Loucy (cell line): ENCODE results near the gene IFNA1.
A peak's percentile ranks its signal among the peaks of the same experiment; 100 is the strongest.

Experiments used
- H2AFZ ChIP-seq: fragments of 200-600 bp; sonication (generic); 2 replicates; pipeline ENCODE4 v1.6.0; 2016; ENCODE audit warnings: antibody characterized with exemption, mild to moderate bottlenecking, low read length, moderate library complexity
- H3F3A ChIP-seq: fragments of 200-600 bp; 2 replicates; pipeline ENCODE4 v1.6.0; 2016; ENCODE audit warnings: antibody characterized with exemption, low read depth, mild to moderate bottlenecking
- H3K27me3 ChIP-seq: fragments of 200-600 bp; sonication (generic); 2 replicates; pipeline ENCODE4 v1.6.1; 2014; ENCODE audit warnings: low read length, mild to moderate bottlenecking; ENCODE audit not compliant: insufficient read depth, poor library complexity, severe bottlenecking
- H3K36me3 ChIP-seq: fragments of 200-600 bp; sonication (generic); 2 replicates; pipeline ENCODE4 v1.6.1; 2016; ENCODE audit warnings: low read length; ENCODE audit not compliant: insufficient read depth
- H3K4me1 ChIP-seq: fragments of 200-600 bp; sonication (generic); 2 replicates; pipeline ENCODE4 v1.5.1; 2014; ENCODE audit warnings: low read length, mild to moderate bottlenecking; ENCODE audit not compliant: insufficient read depth, poor library complexity, severe bottlenecking
- H3K4me2 ChIP-seq: fragments of 200-600 bp; sonication (generic); 2 replicates; pipeline ENCODE4 v1.6.0; 2014; ENCODE audit warnings: antibody characterized with exemption, low read length, low read depth, mild to moderate bottlenecking; ENCODE audit not compliant: poor library complexity, severe bottlenecking
- H3K4me3 ChIP-seq: fragments of 200-600 bp; sonication (generic); 2 replicates; pipeline ENCODE4 v1.5.1; 2014; ENCODE audit warnings: low read length, mild to moderate bottlenecking, mixed read lengths; ENCODE audit not compliant: poor library complexity, severe bottlenecking
- H3K79me2 ChIP-seq: fragments of 200-600 bp; sonication (generic); 2 replicates; pipeline ENCODE4 v1.6.1; 2014; ENCODE audit warnings: low read length; ENCODE audit not compliant: insufficient read depth
- H3K9ac ChIP-seq: fragments of 200-600 bp; sonication (generic); 2 replicates; pipeline ENCODE4 v1.6.0; 2014; ENCODE audit warnings: mild to moderate bottlenecking, low read depth, low read length, moderate library complexity; ENCODE audit not compliant: poor library complexity, severe bottlenecking
- H3K9me2 ChIP-seq: fragments of 200-600 bp; sonication (generic); replicated peaks from 2 replicates; pipeline ENCODE4 v1.6.1; 2016; ENCODE audit warnings: low read depth, low read length, mixed read lengths
- H3K9me3 ChIP-seq: fragments of 200-600 bp; sonication (generic); 2 replicates; pipeline ENCODE4 v1.6.1; 2014; ENCODE audit warnings: mild to moderate bottlenecking, antibody characterized with exemption, low read length, low read depth; ENCODE audit not compliant: insufficient read depth
- H4K20me1 ChIP-seq: fragments of 200-600 bp; sonication (generic); 2 replicates; pipeline ENCODE4 v1.6.0; 2014; ENCODE audit warnings: antibody characterized with exemption, low read length, mild to moderate bottlenecking; ENCODE audit not compliant: insufficient read depth, poor library complexity, severe bottlenecking
- CTCF ChIP-seq: fragments of 200-600 bp; sonication (generic); conservative IDR thresholded peaks from 2 replicates; pipeline ENCODE4 v1.5.1; 2014; ENCODE audit warnings: mild to moderate bottlenecking, antibody characterized with exemption, low read length
- EZH2phosphoT487 ChIP-seq: fragments of 200-600 bp; IDR thresholded peaks from 2 replicates; pipeline ENCODE4 v1.6.1; 2018; ENCODE audit warnings: antibody characterized with exemption, mild to moderate bottlenecking, moderate library complexity, borderline replicate concordance

Gene IFNA1

GRCh38 chr9:21413151-21413550 lies 27.1 kb upstream of the IFNA1 start:
- no peaks in the 10 kb centered on the region for H3K9me3 ChIP-seq
- no peak for TF ChIP-seq EZH2phosphoT487
- TF ChIP-seq CTCF: no peak
- H3K4me2 ChIP-seq: no peak overlapping the region

GRCh38 chr9:21413624-21414023 lies 26.6 kb upstream of the IFNA1 start:
- peak; percentile 53 for TF ChIP-seq CTCF
- TF ChIP-seq EZH2phosphoT487: no peak
- H3K9me3 ChIP-seq: no peaks in the 10 kb centered on the region
- H3K4me1 ChIP-seq: no peaks in the 10 kb centered on the region
- no peaks in the 10 kb centered on the region for H3K27me3 ChIP-seq
- H2AFZ ChIP-seq: peak overlapping the region; percentile 69
- H4K20me1 ChIP-seq: no peaks in the 10 kb centered on the region
- H3K9me2 ChIP-seq: no peaks in the 10 kb centered on the region
- no peaks in the 10 kb centered on the region for H3K79me2 ChIP-seq
- H3K9ac ChIP-seq: no peak overlapping the region
- H3K4me2 ChIP-seq: no peak overlapping the region
- no peak overlapping the region for H3K4me3 ChIP-seq
- H3K36me3 ChIP-seq: no peaks in the 10 kb centered on the region
- H3F3A ChIP-seq: no peaks in the 10 kb centered on the region

More at GRCh38 chr9:21413151-21413550, 27.1 kb upstream of the IFNA1 start:
- Histone ChIP-seq H3K9ac (no peak overlapping the region), H3K36me3 (no peaks in the 10 kb centered on the region), H3K4me1 (no peaks in the 10 kb centered on the region), H3K4me3 (no peak overlapping the region), H3F3A (no peaks in the 10 kb centered on the region), H4K20me1 (no peaks in the 10 kb centered on the region), H3K9me2 (no peaks in the 10 kb centered on the region), H3K79me2 (no peaks in the 10 kb centered on the region), H2AFZ (peak overlapping the region; percentile 69; the same call in 1 of the 2 replicates), H3K27me3 (no peaks in the 10 kb centered on the region)

GRCh38 chr9:21414220-21414940 lies 25.9 kb upstream of the IFNA1 start:
- Histone ChIP-seq H2AFZ (peak overlapping the region; percentile 69; the same call in 1 of the 2 replicates), H3K27me3 (no peaks in the 10 kb centered on the region), H3K36me3 (no peaks in the 10 kb centered on the region), H3K79me2 (no peaks in the 10 kb centered on the region), H3F3A (no peaks in the 10 kb centered on the region), H3K4me1 (no peaks in the 10 kb centered on the region), H3K9ac (no peak overlapping the region), H3K9me2 (no peaks in the 10 kb centered on the region), H3K4me3 (no peak overlapping the region), H3K4me2 (no peak overlapping the region), H4K20me1 (no peaks in the 10 kb centered on the region), H3K9me3 (no peaks in the 10 kb centered on the region)
- TF ChIP-seq EZH2phosphoT487 (no peak), CTCF (no peak)
